GM12892 (cell line): ENCODE data around the gene ZNF776.

Experiments used
- POLR2A ChIP-seq: IDR thresholded peaks from 2 replicates; pipeline ENCODE4 v1.6.1; 2011; ENCODE audit warnings: low read depth, low read length, control low read depth
- POLR2AphosphoS5 ChIP-seq: IDR thresholded peaks from 2 replicates; pipeline ENCODE4 v1.6.1; 2011; ENCODE audit warnings: low read depth, low read length, control low read depth

- no peak for TF ChIP-seq POLR2A
- TF ChIP-seq POLR2AphosphoS5 = no peak
Observed at GRCh38 chr19:57754091-57754673, 7.6 kb downstream of the ZNF776 start.
